Stimulated activated CD8-positive, alpha-beta memory T cell treated with anti-CD3 and anti-CD28 coated beads, Interleukin-12 subunit alpha, Interleukin-12 subunit beta, amount 100 ng/mL, for 1 hour (primary cell): Measurements from ENCODE around the gene ABLIM3.
"Not testable (repeated sequence)": the region's sequence is repeated elsewhere in the genome, so short reads cannot be mapped to it uniquely, and the experiment has no call there.

Source experiments
- DNase-seq: peaks from one replicate; pipeline ENCODE4 v3.0.0-alpha.2; 2020; ENCODE audit warnings: low read depth

Gene ABLIM3

GRCh38 chr5:149257889-149258705 lies 116.8 kb downstream of the ABLIM3 start:
- DNase-seq = no peak

GRCh38 chr5:149260761-149261160 lies 119.5 kb downstream of the ABLIM3 start:
- no peak for DNase-seq

GRCh38 chr5:149261246-149261645 lies 120.0 kb downstream of the ABLIM3 start:
- no peak for DNase-seq

- DNase-seq = no peak
Measured at GRCh38 chr5:149262315-149262714, 121.0 kb downstream of the ABLIM3 start.

- DNase-seq = no peak
Measured at GRCh38 chr5:149264439-149265067, 123.3 kb downstream of the ABLIM3 start.

GRCh38 chr5:149265068-149265465 lies 123.8 kb downstream of the ABLIM3 start:
- no peak for DNase-seq

- DNase-seq = no peak
Measured at GRCh38 chr5:149265597-149265996, 124.3 kb downstream of the ABLIM3 start.

- no peak for DNase-seq
Measured at GRCh38 chr5:149267241-149267973, 126.1 kb downstream of the ABLIM3 start.

GRCh38 chr5:149268928-149269557 lies 127.8 kb downstream of the ABLIM3 start:
- DNase-seq = no peak

- DNase-seq = no peak
Measured at GRCh38 chr5:149271195-149271715, 130.0 kb downstream of the ABLIM3 start.

- DNase-seq = no peak
Measured at GRCh38 chr5:149271716-149272563, 130.6 kb downstream of the ABLIM3 start, which contains the start of gene AFAP1L1. Gene AFAP1L1 (plus strand): TSS chr5:149271859. CDS start chr5:149271969, 110 bp downstream.

- DNase-seq = not testable (repeated sequence)
Measured at GRCh38 chr5:149272781-149273180, 131.5 kb downstream of the ABLIM3 start.

- DNase-seq = no peak
Measured at GRCh38 chr5:149273237-149273636, 131.9 kb downstream of the ABLIM3 start.

- no peak for DNase-seq
Measured at GRCh38 chr5:149273950-149274349, 132.7 kb downstream of the ABLIM3 start.

- no peak for DNase-seq
Measured at GRCh38 chr5:149274939-149275338, 133.6 kb downstream of the ABLIM3 start.

GRCh38 chr5:149277801-149278200 lies 136.5 kb downstream of the ABLIM3 start:
- DNase-seq = no peak

GRCh38 chr5:149278451-149279210 lies 137.3 kb downstream of the ABLIM3 start:
- DNase-seq = no peak

- no peak for DNase-seq
Measured at GRCh38 chr5:149279661-149280060, 138.4 kb downstream of the ABLIM3 start.

- no peak for DNase-seq
Measured at GRCh38 chr5:149280124-149280523, 138.8 kb downstream of the ABLIM3 start.

- DNase-seq = no peak
Measured at GRCh38 chr5:149280802-149281201, 139.5 kb downstream of the ABLIM3 start.
